Muscle layer of duodenum (tissue), 2 donors: ENCODE results near the gene BTRC.

Experiments used
- H3K27ac ChIP-seq: one replicate; pipeline ENCODE4 v1.7.0; 2013; ENCODE audit warnings: mild to moderate bottlenecking, low read length
- H3K27me3 ChIP-seq: one replicate; pipeline ENCODE4 v1.7.0; 2013; ENCODE audit warnings: low read depth, mild to moderate bottlenecking, control low read depth, low read length
- H3K36me3 ChIP-seq, 2 donors: one replicate each; pipeline ENCODE4 v1.7.0; 2013; ENCODE audit warnings: low read length in 2 of 2, control low read depth in 1 of 2, mild to moderate bottlenecking in 1 of 2; ENCODE audit not compliant: insufficient read depth in 2 of 2, control insufficient read depth in 1 of 2
- H3K4me1 ChIP-seq, 2 donors: one replicate each; pipeline ENCODE4 v1.7.0; 2013; ENCODE audit warnings: low read length in 2 of 2, mild to moderate bottlenecking in 2 of 2, control low read depth in 1 of 2, moderate library complexity in 1 of 2; ENCODE audit not compliant: insufficient read depth in 2 of 2, control insufficient read depth in 1 of 2
- H3K4me3 ChIP-seq, 2 donors: one replicate each; pipeline ENCODE4 v1.7.0; 2013; ENCODE audit warnings: low read length in 2 of 2, low read depth in 1 of 2, mild to moderate bottlenecking in 1 of 2
- H3K9me3 ChIP-seq, 2 donors: one replicate each; pipeline ENCODE4 v1.7.0; 2013; ENCODE audit warnings: low read length in 2 of 2, control low read depth in 1 of 2, mild to moderate bottlenecking in 1 of 2; ENCODE audit not compliant: control insufficient read depth in 1 of 2
- donor health status: healthy.

The BTRC gene

DNA sequence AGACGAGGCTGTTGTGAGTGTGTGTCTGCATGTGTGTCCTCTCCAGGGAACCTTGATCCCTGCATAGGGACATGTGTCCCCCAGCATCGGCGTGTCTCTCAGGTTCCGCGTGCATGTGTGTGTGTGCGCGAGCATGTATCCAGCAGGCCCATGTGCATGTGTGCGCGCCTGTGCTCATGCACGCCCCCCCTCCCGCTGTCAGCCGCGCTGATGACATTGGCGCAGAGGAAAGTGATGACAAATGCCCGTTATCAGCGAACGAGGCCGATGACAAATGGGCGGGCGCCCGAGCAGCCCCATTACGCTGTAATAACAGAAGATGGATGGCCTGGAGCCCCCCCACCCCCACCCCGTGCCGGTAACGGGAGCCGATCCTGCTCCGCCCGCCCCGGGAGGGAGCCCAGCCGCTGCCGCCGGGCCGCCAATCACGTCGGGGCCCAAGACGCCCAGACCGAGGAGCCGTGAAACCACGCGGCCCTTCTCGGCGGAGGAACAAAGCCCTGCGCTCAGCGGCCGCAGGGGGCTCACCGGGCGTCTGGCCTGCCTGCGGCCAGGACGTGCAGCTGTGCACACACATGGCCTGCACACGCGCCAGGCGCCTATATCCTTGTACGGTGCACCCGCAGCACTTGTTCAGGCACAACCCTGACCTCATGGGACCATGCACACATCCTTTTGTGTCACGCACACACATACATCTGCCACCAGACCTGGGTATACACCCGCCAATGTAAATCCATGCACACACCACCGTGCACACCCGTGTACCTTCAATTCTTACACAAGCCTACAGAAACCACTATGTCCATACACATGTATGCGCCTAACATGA lies 212.6 kb downstream of the BTRC start:
- Histone ChIP-seq H3K27me3 (peaks cover 44% of the 10 kb centered on the region), H3K36me3 (no peaks in the 10 kb centered on the region), H3K27ac (no peak overlapping the region), H3K4me3 (peak overlapping the region in 1 of 2 donors; percentile 49), H3K9me3 (no peaks in the 10 kb centered on the region), H3K4me1 (peaks cover 0 to 25% of the 10 kb centered on the region in 2 donors)

DNA sequence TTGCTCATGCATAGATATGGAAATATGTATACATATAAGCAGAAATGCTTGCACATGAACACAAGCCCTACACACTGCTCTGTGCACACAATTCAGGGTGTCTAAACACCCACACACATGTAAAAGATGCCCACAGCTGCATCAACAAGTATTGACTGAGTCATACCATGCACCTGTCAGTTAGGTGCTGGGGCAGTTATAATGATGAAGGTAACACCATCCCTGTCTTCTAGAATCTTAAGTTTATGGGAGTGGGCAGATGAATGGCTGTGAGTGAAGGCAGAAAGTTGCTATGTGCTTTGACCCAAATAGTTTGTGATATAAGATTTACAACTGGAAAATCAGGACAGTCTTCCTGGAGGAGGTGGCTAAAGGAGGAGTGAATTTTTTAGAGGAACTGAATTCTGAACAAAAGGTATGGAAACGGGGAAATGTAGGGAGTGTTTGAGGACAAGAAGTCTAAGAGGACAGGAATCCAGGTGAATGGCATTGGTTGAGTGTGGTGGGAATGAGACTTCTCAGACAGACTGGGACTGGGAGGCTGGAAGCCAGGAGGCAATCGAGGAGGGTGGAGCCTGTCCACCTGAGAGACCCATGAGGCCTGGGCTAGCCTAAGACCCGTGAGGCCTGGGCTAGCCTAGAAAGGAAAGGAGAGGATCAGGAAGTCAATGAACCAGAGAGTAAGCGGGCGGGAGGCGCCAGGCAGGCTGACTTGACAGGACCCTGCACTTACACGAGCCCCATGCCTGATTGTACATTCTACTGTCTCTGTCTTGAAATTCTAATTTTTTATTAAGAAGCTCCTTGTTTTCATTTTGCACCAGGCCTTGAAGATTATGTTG lies 213.4 kb downstream of the BTRC start:
- peaks cover 44% of the 10 kb centered on the region for H3K27me3 ChIP-seq
- no peak overlapping the region for H3K4me3 ChIP-seq
- H3K9me3 ChIP-seq: no peaks in the 10 kb centered on the region
- H3K27ac ChIP-seq: no peak overlapping the region
- no peaks in the 10 kb centered on the region for H3K36me3 ChIP-seq
- H3K4me1 ChIP-seq: peaks cover 0 to 25% of the 10 kb centered on the region in 2 donors

DNA sequence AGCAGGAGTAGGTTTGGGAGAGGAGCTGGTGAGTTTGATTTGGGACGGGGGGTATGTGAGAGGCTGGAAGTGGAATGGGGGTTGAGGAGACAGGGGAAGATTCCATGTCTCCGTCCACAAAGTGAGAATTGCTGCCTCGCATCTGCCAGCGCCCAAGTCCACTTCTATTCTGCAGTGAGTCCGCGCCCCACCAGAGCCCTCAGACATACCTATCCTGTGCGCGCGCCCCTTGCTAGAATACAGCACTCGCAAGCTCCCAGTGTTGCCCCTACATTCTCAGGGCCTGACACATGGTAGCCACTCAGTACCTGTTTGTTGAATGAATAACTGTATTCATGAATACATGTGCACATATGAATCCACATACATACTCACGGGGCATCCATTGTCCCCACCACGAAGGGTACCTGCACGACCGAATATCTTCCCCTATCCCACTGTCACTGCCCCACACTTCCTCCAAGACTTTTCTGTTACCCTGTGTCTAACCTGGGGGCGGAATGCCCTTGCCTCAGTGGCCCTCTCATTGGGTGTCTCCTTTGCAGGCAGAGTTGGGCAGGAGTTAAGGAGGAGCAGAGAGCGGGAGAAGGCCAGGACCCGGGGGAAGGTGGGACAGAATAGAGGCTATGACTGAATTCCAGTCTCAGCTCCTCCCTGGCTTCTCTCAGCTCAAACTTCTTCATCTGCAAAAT lies 214.2 kb downstream of the BTRC start:
- Histone ChIP-seq H3K4me1 (peaks cover 0 to 25% of the 10 kb centered on the region in 2 donors), H3K4me3 (no peak overlapping the region), H3K9me3 (peaks cover 6% of the 10 kb centered on the region in 2 donors), H3K27ac (no peak overlapping the region), H3K27me3 (peaks cover 44% of the 10 kb centered on the region), H3K36me3 (no peaks in the 10 kb centered on the region)

DNA sequence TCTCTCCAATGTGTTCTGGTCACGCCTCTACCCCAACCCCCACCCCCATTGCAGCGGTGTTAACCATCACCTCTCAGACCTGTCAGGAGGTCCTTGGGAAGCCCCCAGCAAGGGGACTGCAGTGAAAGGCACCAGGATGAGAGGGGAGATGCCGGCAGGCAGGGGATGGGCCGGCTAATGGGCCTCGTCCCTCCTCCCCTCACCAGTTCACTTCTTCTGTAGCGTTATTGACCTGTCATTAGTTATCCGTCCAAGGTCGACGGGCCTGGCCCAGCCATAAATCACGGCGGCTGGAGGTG lies 215.3 kb downstream of the BTRC start:
- Histone ChIP-seq H3K27me3 (peaks cover 44% of the 10 kb centered on the region), H3K4me3 (peak overlapping the region in 1 of 2 donors; percentile 73), H3K4me1 (peaks cover 0 to 25% of the 10 kb centered on the region in 2 donors)

DNA sequence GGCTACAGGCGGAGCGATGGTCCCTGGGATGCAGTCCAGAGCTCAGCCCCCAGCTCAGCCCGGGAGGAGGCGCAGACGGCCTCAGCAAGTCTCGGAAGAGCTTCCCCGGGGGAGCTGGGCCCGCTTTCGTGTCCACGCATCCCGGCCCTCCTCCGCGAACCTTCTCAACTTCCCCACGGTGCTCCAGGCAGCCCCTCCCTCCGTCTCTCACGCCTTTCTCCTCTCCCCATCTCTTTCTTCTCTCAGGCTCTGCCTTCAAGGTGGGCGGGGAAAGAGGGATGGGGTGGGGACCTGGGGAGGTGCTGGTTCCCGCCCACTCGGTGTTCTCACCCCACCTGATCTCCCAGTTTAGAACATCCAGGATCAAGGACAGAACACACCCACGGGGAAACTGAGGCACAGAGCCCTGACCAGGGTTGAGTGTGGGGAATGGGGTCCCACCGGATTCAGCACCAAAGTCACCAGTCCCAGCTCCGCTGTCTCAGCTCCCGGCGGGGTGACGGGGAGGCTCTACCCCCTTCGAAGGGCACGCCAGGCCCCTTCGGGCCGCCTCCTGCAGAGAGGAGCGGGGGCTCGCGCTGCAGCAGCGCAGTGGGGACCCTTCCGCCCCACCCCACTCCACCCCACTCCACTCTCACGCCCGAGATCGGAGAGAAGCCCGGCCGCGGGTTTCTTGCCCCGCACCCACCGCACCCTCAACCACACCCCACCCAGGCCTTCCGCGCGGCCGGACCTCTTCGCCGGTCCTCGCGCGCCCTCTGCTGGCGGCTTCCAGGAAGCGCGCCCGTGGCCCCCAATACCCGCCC lies 215.9 kb downstream of the BTRC start:
- H3K27ac ChIP-seq: no peak overlapping the region
- peak overlapping the region; percentile 50 to 73 for H3K4me3 ChIP-seq

More for the DNA sequence above, 215.3 kb downstream of the BTRC start:
- Histone ChIP-seq H3K36me3 (no peaks in the 10 kb centered on the region), H3K27ac (no peak overlapping the region), H3K9me3 (peaks cover 7% of the 10 kb centered on the region in 2 donors)

DNA sequence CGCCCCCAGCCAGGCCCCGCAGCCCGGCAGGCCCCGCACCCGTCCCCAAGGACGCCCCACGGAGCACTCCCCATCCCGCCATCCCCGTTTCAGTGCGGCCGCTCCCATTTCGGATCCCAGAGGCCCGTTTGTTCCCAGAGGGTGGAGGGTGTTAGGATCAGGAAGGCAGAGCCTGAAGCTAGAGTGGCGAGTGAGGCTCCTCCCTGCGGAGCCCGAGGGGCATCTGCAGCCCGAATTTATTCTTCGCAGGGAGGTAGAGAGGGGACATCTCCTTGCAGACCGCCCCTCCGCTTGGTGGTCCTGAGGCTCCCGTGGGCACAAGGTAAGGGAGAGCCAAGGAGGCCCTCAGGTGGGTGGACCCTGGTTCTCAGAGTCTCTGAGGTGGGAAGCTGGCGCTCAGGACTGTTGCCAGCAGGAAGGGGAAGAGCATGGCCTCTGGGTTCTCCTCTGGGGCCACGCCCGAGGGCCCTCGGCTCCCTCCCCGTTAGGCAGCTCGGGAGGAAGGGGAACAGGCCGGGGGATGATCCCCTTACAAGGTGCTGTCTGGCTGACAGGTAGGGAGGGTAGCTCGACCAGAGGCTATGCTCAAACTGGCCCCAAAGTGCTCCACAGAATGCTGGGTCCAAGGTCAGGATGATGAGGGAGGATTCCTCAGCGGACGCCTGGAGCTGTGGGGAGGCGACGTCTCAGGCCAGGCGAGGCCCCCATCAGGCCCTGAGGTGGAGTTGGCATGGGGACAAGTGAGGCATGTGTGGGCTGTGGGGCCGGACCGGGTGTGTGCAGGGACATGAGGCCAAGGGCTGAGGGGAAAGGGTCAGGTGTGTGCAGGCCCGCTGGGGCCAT lies 216.7 kb downstream of the BTRC start:
- peaks cover 0 to 25% of the 10 kb centered on the region in 2 donors for H3K4me1 ChIP-seq
- H3K27me3 ChIP-seq: peaks cover 35% of the 10 kb centered on the region
- H3K36me3 ChIP-seq: no peaks in the 10 kb centered on the region
- H3K9me3 ChIP-seq: peaks cover 7% of the 10 kb centered on the region in 2 donors
- peak overlapping the region; percentile 55 to 73 for H3K4me3 ChIP-seq
- H3K27ac ChIP-seq: no peak overlapping the region

More for the DNA sequence above, 215.9 kb downstream of the BTRC start:
- Histone ChIP-seq H3K9me3 (peaks cover 7% of the 10 kb centered on the region in 2 donors), H3K27me3 (peaks cover 43% of the 10 kb centered on the region), H3K36me3 (no peaks in the 10 kb centered on the region), H3K4me1 (peaks cover 0 to 25% of the 10 kb centered on the region in 2 donors)

DNA sequence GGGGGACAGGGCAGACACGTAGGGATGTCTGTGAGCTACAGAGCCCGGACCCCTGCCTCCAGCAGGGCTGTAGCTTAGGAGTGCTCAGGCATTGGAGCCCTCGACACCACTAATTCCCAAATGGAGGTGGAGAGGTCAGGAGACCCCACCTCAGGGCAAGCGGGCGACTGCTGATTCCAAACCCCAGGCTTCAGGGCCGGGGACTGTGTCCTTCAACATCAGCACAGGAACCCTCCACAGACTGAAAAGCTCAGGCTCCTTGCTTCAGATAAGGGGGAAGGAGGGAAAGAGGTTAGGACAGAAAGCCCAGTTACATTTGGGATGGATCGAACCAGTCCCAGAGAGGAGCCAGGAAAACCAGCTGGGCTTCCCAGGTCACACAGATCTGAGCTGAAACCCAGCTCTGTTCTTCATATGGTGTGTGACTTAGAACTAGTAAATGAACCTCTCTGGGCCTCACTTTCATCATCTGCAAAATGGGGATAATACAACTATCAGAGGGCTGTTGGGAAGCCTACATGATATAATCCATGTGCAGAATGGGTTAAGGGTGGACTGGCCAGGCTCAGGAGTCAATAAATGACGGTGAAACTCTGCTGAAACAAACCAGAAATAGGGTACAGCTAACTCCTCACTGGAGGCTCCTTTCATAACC lies 217.4 kb downstream of the BTRC start:
- Histone ChIP-seq H3K9me3 (peaks cover 7% of the 10 kb centered on the region in 2 donors), H3K4me3 (no peak overlapping the region), H3K36me3 (no peaks in the 10 kb centered on the region), H3K27me3 (peaks cover 28% of the 10 kb centered on the region), H3K27ac (no peak overlapping the region), H3K4me1 (peaks cover 0 to 22% of the 10 kb centered on the region in 2 donors)

DNA sequence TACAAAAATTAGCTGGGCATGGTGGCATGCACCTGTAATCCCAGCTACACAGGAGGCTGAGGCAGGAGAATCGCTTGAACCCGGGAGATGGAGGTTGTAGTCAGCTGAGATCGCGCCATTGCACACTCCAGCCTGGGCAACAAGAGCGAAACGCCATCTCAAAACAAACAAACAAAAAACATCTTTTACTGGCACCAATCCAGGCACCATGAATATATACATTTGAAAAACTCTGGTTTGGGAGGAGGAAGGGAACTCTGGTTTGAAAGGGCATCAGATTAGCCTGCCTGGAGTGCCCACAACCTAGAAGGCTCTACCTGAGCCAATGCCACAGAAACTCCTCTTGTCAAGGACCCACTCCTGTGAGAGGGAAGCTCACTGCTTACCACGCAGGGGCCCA lies 218.2 kb downstream of the BTRC start:
- Histone ChIP-seq H3K9me3 (peaks cover 7% of the 10 kb centered on the region in 2 donors), H3K27ac (no peak overlapping the region), H3K27me3 (peaks cover 21% of the 10 kb centered on the region), H3K36me3 (peaks cover 0 to under 1% of the 10 kb centered on the region in 2 donors), H3K4me3 (no peak overlapping the region), H3K4me1 (peaks cover 0 to 19% of the 10 kb centered on the region in 2 donors)

DNA sequence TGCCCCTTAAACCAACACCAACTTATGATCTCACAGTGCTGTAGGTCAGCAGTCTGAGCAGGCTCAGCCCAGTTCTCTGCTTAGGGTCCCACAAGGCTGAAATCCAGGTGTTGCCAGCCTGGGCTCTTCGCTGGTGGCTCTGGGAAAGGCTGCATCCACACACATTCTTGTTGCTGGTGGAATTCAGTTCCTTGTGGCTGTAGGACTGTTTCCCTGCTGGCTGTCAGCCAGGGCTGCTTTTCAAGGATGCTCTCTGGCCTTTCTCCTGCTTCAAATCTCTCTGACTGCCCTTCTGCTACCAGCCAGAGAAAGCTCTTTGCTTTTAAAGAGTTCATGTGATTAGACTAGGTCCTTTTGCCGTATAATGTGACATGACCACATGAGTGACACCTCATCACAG lies 218.8 kb downstream of the BTRC start:
- no peak overlapping the region for H3K4me3 ChIP-seq
- H3K27ac ChIP-seq: no peak overlapping the region
- peaks cover 0 to 19% of the 10 kb centered on the region in 2 donors for H3K4me1 ChIP-seq
- H3K9me3 ChIP-seq: peaks cover 7% of the 10 kb centered on the region in 2 donors
- peaks cover 0 to 7% of the 10 kb centered on the region in 2 donors for H3K36me3 ChIP-seq
- H3K27me3 ChIP-seq: peaks cover 17% of the 10 kb centered on the region
